Upper lobe of left lung (tissue), 4 donors: ENCODE measurements around the gene KLHL25.

Experiments used
- CTCF ChIP-seq, 6 experiments: fragments of 450-650 bp in 4 of 6; fragments of 200-600 bp in 2 of 6; sonication (generic) in 2 of 6; IDR thresholded peaks; one replicate each; pipeline ENCODE4 v1.5.1; 2016 to 2019; ENCODE audit warnings: antibody characterized with exemption in 6 of 6
- EP300 ChIP-seq, 4 donors: sonication (generic); formaldehyde crosslinking; IDR thresholded peaks; one replicate each; pipeline ENCODE4 v1.5.1; 2017; ENCODE audit warnings: antibody characterized with exemption in 4 of 4, control low read depth in 2 of 4

DNA sequence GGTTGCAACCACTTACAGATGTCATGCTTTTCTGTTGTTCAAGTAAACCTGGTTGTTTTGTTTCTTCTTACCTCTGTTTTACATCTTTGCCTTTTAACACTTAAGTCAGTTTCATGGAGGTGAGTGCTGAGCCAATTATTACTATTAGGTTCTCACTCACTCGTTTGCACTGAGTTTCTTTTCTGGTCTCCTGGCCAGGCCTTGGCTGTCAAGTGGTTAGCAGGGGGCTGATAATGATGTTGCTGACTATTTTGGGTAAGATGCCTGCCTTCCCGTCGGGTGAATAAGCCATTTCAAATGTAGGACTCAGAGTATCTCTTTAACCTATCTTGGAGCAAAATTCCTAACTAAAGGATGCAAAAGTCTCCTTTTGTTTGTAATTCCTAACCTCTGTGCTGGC is 78.5 kb downstream of the KLHL25 start:
- TF ChIP-seq CTCF (IDR thresholded peaks at IDR 0.05): no peak
- no peak for TF ChIP-seq EP300 (IDR thresholded peaks at IDR 0.05)
